HG02885 (cell line): ENCODE results near the gene KRTAP5-8.
"Not testable (repeated sequence)": the region's sequence is repeated elsewhere in the genome, so short reads cannot be mapped to it uniquely, and the experiment has no call there.

Experiments
- ATAC-seq: cut with Tn5 transposase; IDR thresholded peaks from one replicate; pipeline ENCODE4 v1.9.1; 2021; ENCODE audit warnings: mild to moderate bottlenecking; ENCODE audit not compliant: unreplicated experiment, poor library complexity

The KRTAP5-8 gene

GRCh38 chr11:71505781-71506180 is 32.0 kb upstream of the KRTAP5-8 start:
- ATAC-seq, result no peak

GRCh38 chr11:71507102-71507501 is 30.7 kb upstream of the KRTAP5-8 start:
- no peak for ATAC-seq

DNA sequence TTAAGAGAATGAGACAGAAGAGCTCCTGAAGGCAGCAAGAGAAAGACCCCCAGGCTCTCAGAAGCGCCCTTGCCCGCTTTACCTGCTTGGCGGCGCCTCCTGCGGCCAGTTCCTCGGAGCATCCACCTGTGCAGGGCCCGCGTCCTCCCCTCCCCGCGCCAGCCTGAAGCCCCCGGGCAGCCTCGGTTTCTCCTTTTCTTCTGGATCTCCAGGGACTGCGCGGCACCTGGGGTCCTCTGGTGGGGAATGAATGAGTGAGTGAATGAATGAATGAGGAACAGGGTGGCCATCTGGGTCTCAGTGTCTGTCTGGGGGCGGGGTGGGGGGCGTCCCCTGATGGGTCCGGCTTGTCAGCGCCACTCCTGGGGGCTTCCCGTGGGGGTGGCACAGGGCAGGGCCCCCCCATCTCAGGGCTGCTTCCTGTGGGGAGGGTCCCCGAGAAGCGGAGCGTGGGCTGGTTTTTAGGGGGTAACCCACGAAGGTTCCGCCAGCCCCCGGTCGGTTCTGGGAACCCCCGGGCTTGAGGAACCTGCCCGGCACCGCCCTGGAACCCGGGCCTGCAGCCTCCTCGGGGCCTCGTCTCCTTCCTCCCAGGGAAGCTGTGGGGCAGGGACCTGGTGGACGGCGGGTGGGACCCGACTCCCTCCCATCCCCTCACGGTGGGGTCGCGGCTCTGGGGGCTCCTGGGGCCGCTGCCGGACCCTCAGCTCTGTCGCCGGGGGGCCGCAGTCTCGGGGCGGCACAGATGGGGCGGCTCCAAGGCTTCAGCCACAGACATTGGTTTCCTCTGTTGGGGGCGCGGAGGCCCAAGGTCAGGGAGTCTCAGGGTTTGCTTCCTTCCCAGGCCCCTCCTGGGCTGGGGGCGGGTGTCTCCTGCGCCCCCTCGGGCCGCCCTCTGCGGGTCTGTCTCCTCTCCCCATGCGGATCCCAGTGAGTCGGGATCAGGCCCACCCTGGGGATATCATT is 19.0 kb upstream of the KRTAP5-8 start:
- ATAC-seq, result no peak

GRCh38 chr11:71519546-71519945 is 18.3 kb upstream of the KRTAP5-8 start:
- no peak for ATAC-seq

DNA sequence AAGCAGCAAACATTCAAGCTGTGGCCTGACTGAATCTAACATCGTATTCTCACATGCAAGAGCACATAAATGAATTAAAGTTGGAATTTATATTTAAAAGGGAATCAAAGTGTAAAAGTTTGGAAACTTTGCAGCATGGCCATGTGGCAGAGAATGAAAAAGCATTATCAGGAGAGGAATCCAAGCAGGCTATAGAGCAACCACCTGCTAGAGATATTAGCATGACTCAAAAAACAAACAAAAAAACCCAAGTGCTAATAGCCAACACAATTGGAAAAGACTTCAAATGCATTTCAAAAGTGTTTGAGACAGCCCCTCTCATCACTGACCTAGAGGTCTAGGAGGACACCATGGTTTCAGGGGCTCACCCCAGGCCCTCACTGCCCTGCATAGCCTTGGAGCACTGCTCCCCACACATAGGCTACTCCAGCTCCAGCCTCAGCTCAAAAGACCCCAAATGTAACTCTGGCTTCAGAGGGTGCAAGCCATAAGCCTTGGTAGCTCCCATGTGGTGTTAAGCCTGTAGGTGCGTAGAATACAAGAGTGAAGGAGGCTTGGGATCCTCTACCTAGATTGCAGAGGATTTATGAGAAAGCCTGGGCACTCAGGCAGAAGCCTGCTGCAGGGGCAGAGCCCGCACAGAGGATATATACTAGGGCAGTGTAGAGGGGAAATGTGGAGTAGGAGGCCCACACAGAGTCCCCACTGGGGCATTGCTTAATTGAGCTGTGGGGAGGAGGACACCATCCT is 12.5 kb upstream of the KRTAP5-8 start:
- no peak for ATAC-seq

DNA sequence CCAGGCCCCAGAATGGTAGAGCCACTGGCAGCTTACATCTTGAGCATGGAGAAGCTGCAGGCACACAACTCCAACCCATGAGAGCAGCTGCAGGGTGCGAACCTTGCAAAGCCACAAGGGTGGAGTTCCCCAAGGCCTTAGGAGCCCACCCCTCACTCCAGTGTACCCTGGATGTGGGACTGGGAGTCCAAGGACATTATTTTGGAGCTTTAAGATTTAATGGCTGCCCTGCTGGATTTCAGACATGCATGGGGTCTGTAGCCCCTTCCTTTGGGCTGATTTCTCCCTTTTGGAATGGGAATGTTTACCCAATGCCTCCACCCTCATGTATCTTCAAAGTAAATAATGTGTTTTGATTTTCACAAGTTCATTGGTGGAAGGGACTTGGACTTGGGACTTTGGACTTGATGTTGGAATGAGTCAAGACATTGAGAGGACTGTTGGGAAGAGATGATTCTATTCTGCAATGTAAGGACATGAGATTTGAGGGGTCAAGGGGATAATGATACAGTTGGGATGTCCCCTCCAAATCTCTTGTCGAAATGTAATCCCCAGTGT is 11.8 kb upstream of the KRTAP5-8 start:
- ATAC-seq, result no peak

GRCh38 chr11:71526796-71527575 is 10.8 kb upstream of the KRTAP5-8 start, which contains the start of gene KRTAP5-7:
Gene KRTAP5-7, plus strand, starts transcription at chr11:71527267. Its CDS starts 34 bp downstream, at chr11:71527301.
- not testable (repeated sequence) for ATAC-seq

- no peak for ATAC-seq
Measured at GRCh38 chr11:71527576-71528210, 10.1 kb upstream of the KRTAP5-8 start.

DNA sequence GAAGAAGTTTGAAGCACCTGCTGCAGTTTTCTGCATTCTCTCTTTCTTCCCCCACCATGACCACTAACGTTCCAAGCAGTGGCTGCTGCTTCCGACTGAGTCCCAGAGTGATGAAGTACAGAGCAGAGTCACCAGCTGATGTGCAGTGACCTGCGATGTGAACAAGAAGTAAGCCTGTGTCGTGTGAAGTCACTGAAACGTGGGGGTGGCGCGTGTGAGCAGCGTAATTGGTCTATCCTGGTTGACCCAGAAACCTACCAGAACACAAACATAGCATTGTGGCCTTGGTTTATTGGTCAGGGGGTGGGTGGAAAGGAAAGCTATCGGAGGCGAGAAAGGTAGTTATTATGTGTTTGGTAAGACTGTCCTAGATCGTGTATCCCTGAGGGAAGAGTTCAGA is 7.2 kb upstream of the KRTAP5-8 start:
- no peak for ATAC-seq

- ATAC-seq, result no peak
Measured at GRCh38 chr11:71532036-71532610, 5.7 kb upstream of the KRTAP5-8 start.

DNA sequence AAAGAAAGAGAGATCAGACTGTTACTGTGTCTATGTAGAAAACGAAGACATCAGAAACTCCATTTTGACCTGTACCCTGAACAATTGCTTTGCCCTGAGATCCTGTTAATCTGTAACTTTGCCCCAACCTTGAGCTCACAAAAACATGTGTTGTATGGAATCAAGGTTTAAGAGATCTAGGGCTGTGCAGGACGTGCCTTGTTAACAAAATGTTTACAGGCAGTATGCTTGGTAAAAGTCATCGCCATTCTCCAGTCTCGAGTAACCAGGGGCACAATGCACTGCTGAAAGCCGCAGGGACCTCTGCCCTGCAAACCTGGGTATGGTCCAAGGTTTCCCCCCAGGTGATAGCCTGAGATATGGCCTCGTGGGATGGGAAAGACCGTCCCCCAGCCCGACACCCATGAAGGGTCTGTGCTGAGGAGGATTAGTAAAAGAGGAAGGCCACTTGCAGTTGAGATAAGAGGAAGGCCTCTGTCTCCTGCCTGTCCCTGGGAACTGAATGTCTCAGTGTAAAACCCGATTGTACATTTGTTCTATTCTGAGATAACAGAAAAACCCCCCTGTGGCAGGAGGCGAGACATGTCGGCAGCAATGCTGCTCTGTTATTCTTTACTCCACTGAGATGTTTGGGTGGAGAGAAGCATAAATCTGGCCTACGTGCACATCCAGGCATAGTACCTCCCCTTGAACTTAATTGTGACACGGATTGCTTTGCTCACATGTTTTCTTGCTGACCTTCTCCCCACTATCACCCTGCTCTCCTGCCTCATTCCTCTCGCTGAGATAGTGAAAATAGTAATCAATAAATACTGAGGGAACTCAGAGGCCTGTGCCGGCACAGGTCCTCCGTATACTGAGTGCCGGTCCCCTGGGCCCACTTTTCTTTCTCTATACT is 2.9 kb upstream of the KRTAP5-8 start:
- not testable (repeated sequence) for ATAC-seq

- ATAC-seq, result no peak
Measured at GRCh38 chr11:71535825-71536224, 2.0 kb upstream of the KRTAP5-8 start.

- ATAC-seq, result no peak
Measured at GRCh38 chr11:71537537-71537936, 288 bp upstream of the KRTAP5-8 start.

- ATAC-seq, result no peak
Measured at GRCh38 chr11:71538666-71538990, 803 bp downstream of the KRTAP5-8 start.

DNA sequence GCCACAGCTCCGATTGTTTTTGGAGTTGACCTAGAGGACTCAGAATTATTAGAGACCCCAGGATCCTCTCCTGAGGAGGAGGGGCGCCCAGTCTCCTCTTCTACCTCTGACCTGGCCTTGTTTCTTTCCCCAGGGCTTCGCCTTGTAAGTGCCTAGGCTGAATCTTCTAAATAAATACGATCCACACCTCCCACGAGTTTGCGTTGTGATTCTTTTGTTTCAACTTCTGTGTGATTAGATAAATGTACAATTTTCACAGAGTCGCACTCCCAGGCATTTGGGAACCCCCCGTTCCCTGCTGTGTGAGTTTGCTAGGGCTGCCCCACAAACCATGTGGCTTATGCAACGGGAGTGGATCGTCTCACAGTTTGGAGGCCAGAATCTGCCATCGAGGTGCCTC is 1.2 kb downstream of the KRTAP5-8 start:
- no peak for ATAC-seq

GRCh38 chr11:71539971-71540370 is 2.1 kb downstream of the KRTAP5-8 start:
- ATAC-seq, result not testable (repeated sequence)

DNA sequence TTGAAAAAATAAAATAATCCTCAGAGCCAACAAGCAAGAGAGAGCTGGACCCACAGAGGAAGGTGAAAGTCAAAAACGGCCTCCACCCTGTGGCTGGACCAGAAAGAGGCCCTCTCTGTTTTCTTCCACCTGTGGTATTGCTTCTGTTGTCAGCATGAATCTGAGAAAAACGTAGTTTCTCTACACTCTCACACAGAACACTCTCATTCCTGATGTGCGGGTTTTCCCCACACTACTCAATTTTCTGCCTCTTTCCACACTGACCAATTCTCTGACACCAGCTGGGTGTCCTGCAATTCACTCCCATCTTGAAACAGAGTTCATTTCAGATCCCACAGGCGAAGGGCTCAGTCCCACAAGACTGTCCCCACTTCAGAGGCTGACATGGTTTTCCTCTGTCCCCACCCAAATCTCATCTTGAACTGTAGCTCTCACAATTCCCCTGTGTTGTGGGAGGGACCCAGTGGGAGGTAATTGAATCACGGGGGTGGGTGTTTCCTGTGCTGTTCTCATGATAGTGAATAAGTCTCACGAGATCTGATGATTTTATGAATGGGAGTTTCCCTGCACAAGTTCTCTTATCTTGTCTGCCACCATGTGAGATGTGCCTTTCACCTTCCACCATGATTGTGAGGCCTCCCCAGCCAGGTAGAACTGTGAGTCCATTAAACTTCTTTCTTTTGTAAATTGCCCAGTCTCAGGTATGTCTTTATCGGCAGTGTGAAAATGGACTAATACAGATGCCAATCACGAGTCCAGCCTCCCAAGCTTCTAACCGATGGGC is 2.9 kb downstream of the KRTAP5-8 start:
- ATAC-seq, result peak; percentile 52

GRCh38 chr11:71542382-71542781 is 4.6 kb downstream of the KRTAP5-8 start:
- ATAC-seq, result no peak
